Measurements from ENCODE around the gene SNAP25. TPM values are rescaled to one million over a fixed set of nuclear protein-coding genes. Genes with fewer than 3 reads are reported as not detected.
A peak's percentile ranks its signal among the peaks of the same experiment; 100 is the strongest.

SNAP25 gene
- total and polyA plus RNA-seq, 2 donors = 1.6 to 8.6 TPM

DNA sequence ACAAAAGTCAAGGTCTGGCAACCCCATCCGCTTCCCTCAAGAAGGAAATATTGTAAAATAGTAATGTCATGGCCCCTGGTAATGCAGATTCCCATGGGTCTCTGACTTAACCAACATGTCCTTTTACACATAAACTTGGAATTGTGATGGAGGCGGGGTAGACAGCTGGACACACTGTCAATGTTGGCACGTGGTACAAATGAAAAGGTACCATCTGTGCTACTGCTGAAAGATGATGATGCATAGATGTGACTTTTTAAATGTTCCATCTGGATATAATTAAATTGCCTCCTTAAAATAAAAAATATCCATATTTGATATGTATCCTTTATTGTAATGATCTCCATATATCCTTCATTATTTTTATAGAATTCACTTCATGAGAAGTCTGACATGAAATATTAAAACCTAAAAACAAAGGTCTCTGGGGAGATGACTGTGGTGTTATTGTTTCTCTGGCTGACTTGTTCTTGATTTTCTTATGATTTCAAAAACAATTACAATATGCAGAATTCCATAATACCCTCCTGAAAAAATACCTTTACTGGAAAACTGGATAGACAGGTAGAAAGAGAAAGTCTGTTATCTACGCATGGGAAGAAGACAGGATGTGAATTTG lies 110.9 kb downstream of the SNAP25 start:
- 84% methylated on average over 4 of the region's 4 CpGs for WGBS
- no peak overlapping the region for H3K27ac ChIP-seq (ENCODE audit: low read depth)

DNA sequence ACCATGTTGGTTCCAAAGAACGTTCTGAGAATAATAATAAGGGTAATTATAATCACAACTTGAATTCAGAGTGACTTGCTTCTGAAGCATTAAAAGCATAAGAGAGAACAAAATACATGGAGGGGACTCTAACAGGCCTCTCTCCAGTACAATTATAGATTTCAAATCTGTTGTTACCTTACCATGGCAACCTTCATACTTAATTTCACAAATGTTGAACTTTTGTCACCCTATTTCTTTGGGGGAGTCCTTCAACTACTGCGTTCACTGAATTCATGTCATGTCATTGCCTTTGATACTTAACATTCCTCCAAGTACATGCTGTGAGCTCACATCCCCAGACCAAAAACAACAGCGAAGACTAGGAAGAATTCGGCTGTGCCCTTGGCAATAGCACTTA lies 111.4 kb downstream of the SNAP25 start:
- WGBS = 79% methylated on average over 4 of the region's 4 CpGs
- no peak overlapping the region for H3K4me3 ChIP-seq (ENCODE audit: low read depth, low read length)
- DNase-seq (ENCODE audit: extremely low spot score) = no peak
- no peak overlapping the region for H3K27ac ChIP-seq (ENCODE audit: low read depth)
- H3K36me3 ChIP-seq (ENCODE audit: insufficient read depth) = no peaks in the 10 kb centered on the region
- no peaks in the 10 kb centered on the region for H3K4me1 ChIP-seq (ENCODE audit: insufficient read depth)

More for the DNA sequence above, 110.9 kb downstream of the SNAP25 start:
- DNase-seq (ENCODE audit: extremely low spot score) = no peak
- H3K4me3 ChIP-seq (ENCODE audit: low read depth, low read length) = no peak overlapping the region
- no peaks in the 10 kb centered on the region for H3K4me1 ChIP-seq (ENCODE audit: insufficient read depth)
- H3K36me3 ChIP-seq (ENCODE audit: insufficient read depth) = no peaks in the 10 kb centered on the region

DNA sequence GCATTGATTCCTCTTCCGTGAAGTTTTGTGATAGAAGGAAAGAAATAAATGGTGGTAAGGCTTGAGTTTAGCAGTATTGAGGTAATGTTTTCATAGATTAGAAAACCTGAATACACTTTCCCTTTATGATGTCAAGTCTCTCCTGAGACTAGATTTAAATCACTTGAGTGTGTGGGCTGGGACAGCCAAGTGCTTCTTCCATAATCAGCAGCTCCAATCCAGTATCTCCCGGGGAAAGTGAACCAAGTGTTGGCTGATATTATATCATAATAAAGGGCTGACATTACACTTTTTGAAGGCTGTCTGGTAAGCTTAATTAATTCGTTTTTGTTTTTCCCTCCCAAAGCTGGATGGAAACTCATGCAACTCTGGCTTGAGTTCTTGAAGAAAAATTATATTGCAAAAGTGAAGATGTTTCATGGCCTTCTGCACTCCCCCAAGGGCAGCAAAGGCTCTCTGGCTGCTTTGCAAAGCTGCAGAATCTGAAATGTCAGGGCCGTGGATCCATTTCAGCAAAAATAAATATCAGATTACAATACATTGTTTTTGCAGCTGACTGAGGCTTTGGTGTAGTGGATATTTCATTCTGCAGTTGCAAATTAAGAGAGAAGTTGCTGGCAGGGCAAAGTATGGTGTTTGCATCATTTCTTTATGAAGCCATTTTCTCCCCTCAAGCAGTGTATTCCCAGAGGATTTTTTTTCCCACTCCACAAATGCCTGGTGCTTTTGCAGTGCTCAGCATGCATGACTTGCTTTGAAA lies 114.2 kb downstream of the SNAP25 start:
- no peak overlapping the region for H3K27ac ChIP-seq (ENCODE audit: low read depth)
- peak; percentile 32 for DNase-seq (ENCODE audit: extremely low spot score)
- 47% methylated on average over 4 of the region's 4 CpGs for WGBS

DNA sequence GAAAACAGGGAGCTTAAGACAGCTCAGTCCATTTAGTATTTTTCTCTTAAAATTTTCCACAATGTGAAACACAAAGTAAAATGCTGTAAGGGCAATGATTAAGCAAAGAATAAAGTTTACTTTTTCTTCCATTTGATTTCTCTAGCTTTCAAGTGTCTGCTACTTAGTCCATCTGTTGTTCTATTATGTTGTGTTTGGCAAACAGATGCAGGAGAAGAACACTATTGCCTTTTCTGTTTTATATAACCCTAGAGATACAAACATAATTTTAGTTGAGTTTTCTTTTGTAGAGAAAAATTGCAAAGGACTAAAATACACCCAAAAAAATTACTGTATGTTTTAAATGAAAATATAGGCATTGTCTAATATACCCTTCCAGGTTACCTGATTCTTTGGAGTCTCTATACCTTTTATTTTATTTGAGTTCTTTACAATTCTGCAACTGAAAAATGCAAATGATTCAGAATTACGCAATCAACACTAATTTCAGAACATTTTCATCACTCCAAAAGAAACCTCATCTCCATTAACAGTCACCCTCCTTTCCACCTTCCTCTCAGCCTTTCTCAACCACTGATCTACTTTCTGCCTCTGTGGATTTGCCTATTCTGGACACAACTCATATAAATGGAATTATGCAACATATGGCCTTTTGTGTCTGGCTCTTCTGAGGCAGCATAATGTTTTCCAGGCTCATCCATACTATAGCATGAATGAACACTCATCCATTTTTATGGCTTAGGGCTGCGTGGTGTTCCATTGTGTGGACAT lies 118.5 kb downstream of the SNAP25 start:
- Histone ChIP-seq H3K4me1 (ENCODE audit: insufficient read depth) (no peaks in the 10 kb centered on the region), H3K4me3 (ENCODE audit: low read depth, low read length) (no peak overlapping the region), H3K36me3 (ENCODE audit: insufficient read depth) (no peaks in the 10 kb centered on the region), H3K27ac (ENCODE audit: low read depth) (no peak overlapping the region)
- DNase-seq (ENCODE audit: extremely low spot score) = no peak
- WGBS = 93% methylated on average over 2 of the region's 2 CpGs

More for the DNA sequence above, 114.2 kb downstream of the SNAP25 start:
- H3K4me1 ChIP-seq (ENCODE audit: insufficient read depth) = no peaks in the 10 kb centered on the region
- H3K36me3 ChIP-seq (ENCODE audit: insufficient read depth) = no peaks in the 10 kb centered on the region
- no peak overlapping the region for H3K4me3 ChIP-seq (ENCODE audit: low read depth, low read length)

GRCh38 chr20:10338426-10339180 lies 120.0 kb downstream of the SNAP25 start:
- Histone ChIP-seq H3K4me1 (ENCODE audit: insufficient read depth) (no peaks in the 10 kb centered on the region), H3K4me3 (ENCODE audit: low read depth, low read length) (no peak overlapping the region), H3K27ac (ENCODE audit: low read depth) (no peak overlapping the region), H3K36me3 (ENCODE audit: insufficient read depth) (no peaks in the 10 kb centered on the region)
- no peak for DNase-seq (ENCODE audit: extremely low spot score)
- 60% methylated on average over 2 of the region's 2 CpGs for WGBS

DNA sequence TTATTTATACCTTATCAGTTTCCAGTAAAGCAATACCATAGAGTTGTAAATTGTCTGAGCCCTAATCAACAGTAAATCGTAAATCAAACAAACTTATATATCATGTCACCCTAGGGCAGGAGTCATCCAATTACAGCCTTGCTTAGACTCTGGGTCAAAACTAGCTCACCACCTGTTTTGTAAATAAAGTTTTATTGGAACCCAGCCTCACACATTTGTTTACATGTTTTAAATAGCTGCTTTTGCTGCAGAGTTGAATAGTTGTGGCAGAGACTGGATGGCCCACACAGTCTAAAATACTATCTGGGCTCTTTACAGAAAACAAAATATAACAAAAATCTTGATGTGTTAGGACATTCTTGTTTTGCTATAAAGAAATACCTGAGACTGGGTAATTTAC lies 121.0 kb downstream of the SNAP25 start:
- Histone ChIP-seq H3K4me1 (ENCODE audit: insufficient read depth) (no peaks in the 10 kb centered on the region), H3K27ac (ENCODE audit: low read depth) (no peak overlapping the region), H3K4me3 (ENCODE audit: low read depth, low read length) (no peak overlapping the region), H3K36me3 (ENCODE audit: insufficient read depth) (no peaks in the 10 kb centered on the region)
- 89% methylated on average over 1 of the region's 1 CpG for WGBS
- DNase-seq (ENCODE audit: extremely low spot score) = no peak

GRCh38 chr20:10342152-10342551 lies 123.5 kb downstream of the SNAP25 start:
- Histone ChIP-seq H3K27ac (ENCODE audit: low read depth) (no peak overlapping the region), H3K36me3 (ENCODE audit: insufficient read depth) (no peaks in the 10 kb centered on the region), H3K4me1 (ENCODE audit: insufficient read depth) (no peaks in the 10 kb centered on the region), H3K4me3 (ENCODE audit: low read depth, low read length) (no peak overlapping the region)
- DNase-seq (ENCODE audit: extremely low spot score) = no peak
- WGBS = 77% methylated on average over 1 of the region's 1 CpG

GRCh38 chr20:10344953-10345352 lies 126.3 kb downstream of the SNAP25 start:
- H3K27ac ChIP-seq (ENCODE audit: low read depth) = no peak overlapping the region
- no peaks in the 10 kb centered on the region for H3K36me3 ChIP-seq (ENCODE audit: insufficient read depth)
- no peaks in the 10 kb centered on the region for H3K4me1 ChIP-seq (ENCODE audit: insufficient read depth)
- 80% methylated on average over 6 of the region's 6 CpGs for WGBS
- no peak for DNase-seq (ENCODE audit: extremely low spot score)
- H3K4me3 ChIP-seq (ENCODE audit: low read depth, low read length) = no peak overlapping the region

GRCh38 chr20:10347086-10347880 lies 128.7 kb downstream of the SNAP25 start:
- no peak overlapping the region for H3K27ac ChIP-seq (ENCODE audit: low read depth)
- H3K4me1 ChIP-seq (ENCODE audit: insufficient read depth) = no peaks in the 10 kb centered on the region
- no peaks in the 10 kb centered on the region for H3K36me3 ChIP-seq (ENCODE audit: insufficient read depth)
- no peak overlapping the region for H3K4me3 ChIP-seq (ENCODE audit: low read depth, low read length)
- no peak for DNase-seq (ENCODE audit: extremely low spot score)
- WGBS = 62% methylated on average over 3 of the region's 3 CpGs

GRCh38 chr20:10349118-10349517 lies 130.5 kb downstream of the SNAP25 start:
- no peaks in the 10 kb centered on the region for H3K4me1 ChIP-seq (ENCODE audit: insufficient read depth)
- DNase-seq (ENCODE audit: extremely low spot score) = no peak
- H3K36me3 ChIP-seq (ENCODE audit: insufficient read depth) = no peaks in the 10 kb centered on the region
- no peak overlapping the region for H3K27ac ChIP-seq (ENCODE audit: low read depth)
- 84% methylated on average over 3 of the region's 3 CpGs for WGBS
- no peak overlapping the region for H3K4me3 ChIP-seq (ENCODE audit: low read depth, low read length)

DNA sequence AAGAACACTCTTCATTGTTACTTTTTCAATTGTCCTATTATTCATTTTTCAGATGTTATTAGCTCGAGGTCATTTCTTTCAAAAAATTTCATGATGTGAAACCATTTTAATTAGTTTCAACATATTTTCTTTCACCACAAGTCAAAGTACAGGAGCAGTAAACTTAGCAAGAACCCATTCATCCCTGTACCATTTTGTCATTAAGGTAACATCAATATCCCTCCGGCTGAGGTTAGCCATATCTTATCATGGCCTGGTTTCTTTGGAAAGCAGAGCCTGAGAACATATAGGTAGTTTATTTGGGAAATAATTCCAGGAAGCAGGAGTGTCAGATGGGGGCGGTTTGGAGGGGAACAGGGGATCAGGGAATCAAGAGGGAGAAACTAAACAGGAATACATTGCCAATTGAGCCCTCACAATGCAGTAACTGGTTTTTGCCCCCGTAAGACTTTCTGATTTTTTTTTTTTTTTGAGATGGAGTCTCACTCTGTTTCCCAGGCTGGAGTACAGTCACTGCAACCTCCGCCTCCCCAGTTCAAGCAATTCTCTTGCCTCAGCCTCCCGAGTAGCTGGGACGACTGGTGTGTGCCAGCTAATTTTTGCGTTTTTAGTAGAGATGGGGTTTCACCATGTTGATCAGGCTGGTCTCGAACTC lies 131.7 kb downstream of the SNAP25 start:
- Histone ChIP-seq H3K36me3 (ENCODE audit: insufficient read depth) (no peaks in the 10 kb centered on the region), H3K4me1 (ENCODE audit: insufficient read depth) (no peaks in the 10 kb centered on the region), H3K4me3 (ENCODE audit: low read depth, low read length) (no peak overlapping the region), H3K27ac (ENCODE audit: low read depth) (no peak overlapping the region)
- DNase-seq (ENCODE audit: extremely low spot score) = no peak
- WGBS = 84% methylated on average over 9 of the region's 9 CpGs

DNA sequence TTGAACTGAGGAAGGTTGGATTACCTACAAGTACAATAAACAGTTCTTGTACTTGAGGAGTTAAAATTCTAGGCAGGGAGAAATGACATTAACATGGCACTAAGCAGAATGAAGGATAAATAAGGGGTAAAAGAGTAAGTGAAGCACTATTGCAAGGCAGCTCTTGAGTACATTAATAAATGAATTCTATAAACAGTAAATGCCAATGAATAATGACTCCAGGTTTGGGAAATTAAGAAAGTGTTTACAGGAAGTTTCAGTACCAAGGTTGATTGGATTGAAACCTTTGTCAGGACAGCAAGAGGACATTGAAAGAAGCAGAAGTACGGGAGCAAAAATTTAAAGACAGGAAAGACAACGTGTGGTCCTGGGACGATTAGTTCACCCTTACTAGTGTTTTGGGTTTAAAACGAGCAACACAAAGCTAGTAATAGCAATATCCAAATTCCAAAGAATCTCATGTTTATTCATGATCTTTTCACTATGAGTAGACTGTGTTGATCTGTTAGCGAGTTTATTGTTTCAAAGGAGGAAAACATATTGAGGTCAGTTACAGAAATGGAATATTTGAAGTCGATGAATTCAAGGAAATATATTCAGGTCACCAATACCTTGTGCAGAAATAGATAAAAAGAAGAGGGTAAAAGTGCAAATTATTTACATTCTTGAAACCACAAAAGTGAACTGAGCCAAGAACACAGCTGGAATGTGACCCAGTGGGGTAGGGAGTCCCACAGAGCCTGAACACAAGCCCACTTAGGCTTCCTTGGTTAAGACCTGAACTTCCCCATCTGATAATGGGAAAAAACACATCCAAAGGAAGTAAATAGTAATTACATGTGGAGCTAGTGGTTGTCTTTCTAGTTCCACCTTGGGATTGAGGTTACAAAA lies 134.5 kb downstream of the SNAP25 start:
- Histone ChIP-seq H3K36me3 (ENCODE audit: insufficient read depth) (no peaks in the 10 kb centered on the region), H3K4me1 (ENCODE audit: insufficient read depth) (no peaks in the 10 kb centered on the region), H3K4me3 (ENCODE audit: low read depth, low read length) (no peak overlapping the region), H3K27ac (ENCODE audit: low read depth) (no peak overlapping the region)
- DNase-seq (ENCODE audit: extremely low spot score) = no peak
- WGBS = 29% methylated on average over 6 of the region's 6 CpGs
